Omental fat pad (tissue), 4 donors: Measurements from ENCODE around the gene GZMM. TPM values are rescaled to one million over a fixed set of nuclear protein-coding genes. Genes with fewer than 3 reads are reported as not detected.

Experiments used
- ATAC-seq: fragments of 150-250 bp; one replicate; pipeline ENCODE4 v1.9.1; 2016; ENCODE audit warnings: mild to moderate bottlenecking, moderate library complexity; ENCODE audit not compliant: low FRiP score
- DNase-seq: peaks from one replicate; pipeline ENCODE4 v3.0.0-alpha.2; 2019; ENCODE audit warnings: low spot score
- total RNA-seq, 4 donors: library from RNA; depleted of rRNA; stranded (reverse); fragments of >200 nt; gene quantifications; one replicate each; pipeline ENCODE4 v1.1.0, GENCODE V29; 2016
- TF ChIP-seq, protein P1 (sequence below), 3 donors: fragments of 450-650 bp; IDR thresholded peaks; one replicate each; pipeline ENCODE4 v1.5.1; 2016 to 2017; ENCODE audit warnings: antibody characterized with exemption in 3 of 3, mild to moderate bottlenecking in 3 of 3, moderate library complexity in 2 of 3

GZMM gene
- total RNA-seq, 4 donors from 2014 or later, result 1.1 to 3.7 TPM; not detected in 2

DNA sequence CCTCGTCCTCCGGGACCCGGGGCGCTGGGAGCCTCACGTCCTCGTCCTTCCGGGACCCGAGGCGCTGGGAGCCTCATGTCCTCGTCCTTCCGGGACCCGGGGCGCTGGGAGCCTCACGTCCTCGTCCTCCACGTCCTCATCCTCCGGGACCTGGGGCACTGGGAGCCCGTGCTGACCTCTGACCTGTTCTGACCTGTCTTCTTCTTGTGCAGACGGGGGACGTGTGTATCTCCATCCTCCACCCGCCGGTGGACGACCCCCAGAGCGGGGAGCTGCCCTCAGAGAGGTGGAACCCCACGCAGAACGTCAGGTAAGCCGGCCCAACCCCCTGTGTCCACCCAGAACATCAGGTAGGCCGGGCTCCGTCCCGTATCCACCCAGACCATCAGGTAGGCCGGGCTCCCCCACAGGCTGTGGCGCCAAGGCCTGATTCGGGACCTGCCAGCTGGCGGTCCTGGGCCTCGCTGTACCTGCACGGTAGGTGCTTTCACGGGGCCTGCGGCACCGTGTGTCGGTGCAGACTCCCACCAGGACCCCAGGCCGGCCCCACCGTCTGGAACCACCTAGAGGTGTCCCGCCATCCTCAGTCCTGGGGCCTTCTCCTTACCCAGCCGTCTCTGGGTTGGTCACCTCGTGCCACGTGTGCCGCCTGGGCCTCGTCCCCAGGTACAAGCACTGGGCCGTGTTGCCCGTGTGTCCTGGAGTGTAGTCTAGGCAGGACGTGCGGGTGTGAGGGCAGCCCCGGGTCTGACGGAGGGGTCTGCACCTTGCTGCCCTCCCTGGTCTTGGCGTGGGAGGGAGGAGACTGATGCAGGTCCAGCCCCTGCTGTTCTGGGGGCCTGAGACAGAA lies 7.6 kb upstream of the GZMM start:
- ATAC-seq (no peak), DNase-seq (no peak)
- TF ChIP-seq, protein P1, sequence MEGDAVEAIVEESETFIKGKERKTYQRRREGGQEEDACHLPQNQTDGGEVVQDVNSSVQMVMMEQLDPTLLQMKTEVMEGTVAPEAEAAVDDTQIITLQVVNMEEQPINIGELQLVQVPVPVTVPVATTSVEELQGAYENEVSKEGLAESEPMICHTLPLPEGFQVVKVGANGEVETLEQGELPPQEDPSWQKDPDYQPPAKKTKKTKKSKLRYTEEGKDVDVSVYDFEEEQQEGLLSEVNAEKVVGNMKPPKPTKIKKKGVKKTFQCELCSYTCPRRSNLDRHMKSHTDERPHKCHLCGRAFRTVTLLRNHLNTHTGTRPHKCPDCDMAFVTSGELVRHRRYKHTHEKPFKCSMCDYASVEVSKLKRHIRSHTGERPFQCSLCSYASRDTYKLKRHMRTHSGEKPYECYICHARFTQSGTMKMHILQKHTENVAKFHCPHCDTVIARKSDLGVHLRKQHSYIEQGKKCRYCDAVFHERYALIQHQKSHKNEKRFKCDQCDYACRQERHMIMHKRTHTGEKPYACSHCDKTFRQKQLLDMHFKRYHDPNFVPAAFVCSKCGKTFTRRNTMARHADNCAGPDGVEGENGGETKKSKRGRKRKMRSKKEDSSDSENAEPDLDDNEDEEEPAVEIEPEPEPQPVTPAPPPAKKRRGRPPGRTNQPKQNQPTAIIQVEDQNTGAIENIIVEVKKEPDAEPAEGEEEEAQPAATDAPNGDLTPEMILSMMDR (IDR thresholded peaks at IDR 0.05), result no peak

- ATAC-seq, result no peak
- TF ChIP-seq, protein P1 (IDR thresholded peaks at IDR 0.05), result no peak
- DNase-seq, result no peak
Measured at GRCh38 chr19:536881-537404, 6.9 kb upstream of the GZMM start.

DNA sequence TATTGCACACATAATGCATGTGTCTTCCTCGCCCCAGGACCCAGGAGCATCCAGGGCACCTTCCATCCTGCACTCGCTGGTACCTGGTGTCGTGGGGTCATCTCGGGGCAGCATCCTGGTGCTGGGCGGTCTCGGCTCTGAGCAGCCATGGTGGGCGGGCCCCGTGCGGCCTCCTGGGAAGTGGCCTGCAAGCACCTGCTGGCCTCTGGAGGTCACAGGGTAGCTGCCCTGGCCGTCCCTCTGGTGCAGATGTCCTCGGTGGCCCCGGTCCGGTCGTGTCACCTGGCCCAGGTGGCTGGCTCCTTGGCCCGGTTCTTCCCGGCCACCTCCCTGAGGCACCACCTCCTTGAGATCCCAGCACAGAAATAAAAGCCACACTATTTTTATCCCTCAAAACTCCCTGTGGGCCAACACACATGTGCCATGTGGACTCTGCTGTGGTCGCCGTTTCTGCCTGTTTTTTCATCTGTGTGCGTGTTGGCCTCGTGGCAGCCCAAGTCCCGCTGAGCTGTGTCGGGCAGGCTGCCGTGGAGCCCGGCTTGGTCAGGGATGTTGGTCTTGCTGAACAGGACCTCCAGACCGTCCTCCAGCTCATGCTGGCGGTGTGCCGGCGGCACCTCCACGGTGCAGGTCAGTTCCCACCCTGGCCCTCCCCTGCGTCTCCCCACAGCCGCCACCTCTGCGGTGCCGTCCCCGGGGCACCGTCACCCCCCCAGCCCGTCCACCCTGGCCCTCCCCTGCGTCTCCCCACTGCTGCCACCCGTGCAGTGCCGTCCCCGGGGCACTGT lies 5.0 kb upstream of the GZMM start:
- no peak for DNase-seq
- TF ChIP-seq, protein P1 (IDR thresholded peaks at IDR 0.05), result no peak
- no peak for ATAC-seq

- ATAC-seq (no peak), DNase-seq (no peak)
- TF ChIP-seq, protein P1 (IDR thresholded peaks at IDR 0.05), result no peak
Measured at GRCh38 chr19:539429-540030, 4.3 kb upstream of the GZMM start.

- TF ChIP-seq, protein P1 (IDR thresholded peaks at IDR 0.05), result no peak
- ATAC-seq, result no peak
- no peak for DNase-seq
Measured at GRCh38 chr19:540867-541637, 2.8 kb upstream of the GZMM start.

- ATAC-seq (no peak), DNase-seq (no peak)
- TF ChIP-seq, protein P1 (IDR thresholded peaks at IDR 0.05), result no peak
Measured at GRCh38 chr19:541699-542098, 2.2 kb upstream of the GZMM start.
